Ecto neural progenitor cell (in vitro differentiated cells): ENCODE measurements around the gene NIPAL3.
"Not testable (repeated sequence)": the region's sequence is repeated elsewhere in the genome, so short reads cannot be mapped to it uniquely, and the experiment has no call there.

Source experiments
- DNase-seq: peaks from one replicate; pipeline ENCODE4 v3.0.0-alpha.2; 2018; ENCODE audit warnings: low spot score

NIPAL3 gene

GRCh38 chr1:24425441-24425840, 9.8 kb downstream of the NIPAL3 start:
- DNase-seq = no peak

- DNase-seq = no peak
These were observed 10.3 kb downstream of the NIPAL3 start for GRCh38 chr1:24425922-24426321.

- no peak for DNase-seq
These were observed 11.3 kb downstream of the NIPAL3 start for GRCh38 chr1:24426744-24427544.

- DNase-seq = no peak
These were observed 11.9 kb downstream of the NIPAL3 start for GRCh38 chr1:24427545-24427862.

- no peak for DNase-seq
These were observed 20.3 kb downstream of the NIPAL3 start for GRCh38 chr1:24435782-24436365.

- DNase-seq = no peak
These were observed 22.2 kb downstream of the NIPAL3 start for GRCh38 chr1:24437631-24438396.

DNA sequence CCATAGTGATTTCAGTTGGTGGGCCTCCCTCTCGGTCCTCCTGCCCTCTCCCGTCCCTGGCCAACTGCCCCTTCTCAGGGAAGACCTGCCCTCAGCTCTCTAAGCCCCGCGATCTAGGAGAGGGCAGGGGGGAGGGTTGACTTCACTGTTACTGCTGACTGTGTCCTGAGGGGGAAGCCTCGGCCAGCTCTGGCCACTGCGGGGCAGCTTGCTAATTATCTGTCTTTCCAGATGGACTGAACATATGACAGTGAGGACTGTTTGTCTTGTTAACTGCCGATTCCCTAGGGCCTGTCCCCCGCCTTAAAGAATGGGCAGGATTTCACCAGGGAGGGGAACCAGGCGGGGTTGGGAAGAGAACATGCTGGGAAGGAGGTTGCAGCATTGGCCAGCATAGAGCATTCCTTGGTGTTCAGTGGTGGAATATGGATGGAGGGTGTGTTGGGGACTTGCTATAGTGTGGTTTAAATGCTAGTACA, 22.9 kb downstream of the NIPAL3 start:
- DNase-seq = peak; percentile 60

- DNase-seq = no peak
These were observed 24.8 kb downstream of the NIPAL3 start for GRCh38 chr1:24440436-24440835.

GRCh38 chr1:24441480-24441879, 25.9 kb downstream of the NIPAL3 start:
- DNase-seq = no peak

DNA sequence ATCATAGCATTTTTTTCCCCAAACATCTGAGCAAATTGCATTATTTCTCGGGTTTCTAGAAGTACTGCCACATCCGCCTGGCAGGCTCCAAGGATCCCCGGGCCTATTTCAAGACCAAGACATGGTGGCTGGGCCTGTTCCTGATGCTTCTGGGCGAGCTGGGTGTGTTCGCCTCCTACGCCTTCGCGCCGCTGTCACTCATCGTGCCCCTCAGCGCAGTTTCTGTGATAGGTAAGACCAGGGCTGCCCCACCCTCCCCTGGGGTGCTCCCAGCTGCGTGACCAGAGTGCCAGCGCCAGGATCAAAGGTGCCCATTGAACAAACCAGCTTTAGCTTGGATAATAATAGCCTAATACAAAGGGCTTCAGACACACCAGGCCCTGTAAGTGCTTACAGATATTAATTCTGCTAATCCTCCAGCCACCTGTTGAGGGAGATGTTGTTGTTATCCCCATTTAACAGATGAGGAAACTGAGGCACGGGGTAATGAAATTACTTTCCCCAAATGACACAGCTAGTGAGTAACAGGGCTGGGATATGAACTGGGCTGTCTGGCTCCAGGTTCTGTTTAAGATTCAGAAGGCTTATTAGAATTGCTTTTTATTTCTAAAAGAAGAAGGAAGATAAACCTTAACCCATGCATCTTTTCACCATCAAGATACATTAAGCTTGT, 26.5 kb downstream of the NIPAL3 start:
- DNase-seq = no peak

DNA sequence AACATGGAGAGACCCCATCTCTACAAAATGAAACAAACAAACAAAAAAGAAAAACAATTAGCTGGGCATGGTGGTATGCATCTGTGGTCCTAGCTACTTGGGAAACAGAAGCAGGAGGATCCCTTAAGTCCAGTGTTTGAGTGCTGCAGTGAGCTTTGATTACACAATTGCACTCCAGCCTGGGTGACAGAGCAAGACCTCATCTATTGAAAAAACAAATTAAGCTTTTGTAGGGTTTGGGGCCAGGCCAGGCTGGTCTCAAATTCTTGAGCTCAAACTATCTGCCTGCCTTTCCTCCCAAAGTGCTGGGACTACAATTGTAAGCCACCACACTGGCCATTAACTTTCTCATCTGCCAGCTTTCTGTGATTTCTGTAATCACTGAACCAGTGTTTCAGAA, 27.2 kb downstream of the NIPAL3 start:
- DNase-seq = no peak

DNA sequence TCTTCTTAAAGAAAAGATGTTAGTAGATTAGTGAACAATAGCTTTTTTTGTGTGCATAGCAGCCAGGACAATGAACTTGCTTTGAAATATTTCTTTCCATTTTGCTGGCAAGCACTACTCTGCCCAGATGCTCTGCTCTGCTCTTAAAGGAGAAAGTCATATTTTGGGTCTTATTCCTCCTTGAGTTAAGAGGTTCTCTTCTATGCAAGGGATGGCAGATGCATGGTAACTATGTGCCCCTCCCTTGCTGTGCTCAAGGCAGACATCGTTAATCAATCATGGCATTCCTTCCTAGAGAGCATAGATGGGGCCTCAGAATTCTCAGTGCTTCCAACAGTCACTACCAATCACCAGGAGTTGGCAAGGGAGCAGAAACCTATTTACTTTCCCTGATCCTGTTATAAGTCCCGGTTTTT, 27.6 kb downstream of the NIPAL3 start:
- no peak for DNase-seq

DNA sequence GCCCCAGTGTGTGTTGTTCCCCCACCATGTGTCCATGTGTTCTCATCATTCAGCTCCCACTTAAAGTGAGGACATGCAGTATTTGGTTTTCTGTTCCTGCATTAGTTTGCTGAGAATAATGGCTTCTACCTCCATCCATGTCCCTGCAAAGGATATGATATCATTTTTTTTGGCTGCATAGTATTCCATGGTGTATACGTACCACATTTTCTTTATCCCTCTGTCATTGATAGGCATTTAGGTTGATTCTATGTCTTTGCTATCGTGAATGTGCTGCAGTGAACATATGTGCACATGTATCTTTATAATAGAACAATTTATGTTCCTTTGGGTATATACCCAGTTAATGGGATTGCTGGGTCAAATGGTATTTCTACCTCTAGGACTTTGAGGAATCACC, 30.8 kb downstream of the NIPAL3 start:
- not testable (repeated sequence) for DNase-seq

DNA sequence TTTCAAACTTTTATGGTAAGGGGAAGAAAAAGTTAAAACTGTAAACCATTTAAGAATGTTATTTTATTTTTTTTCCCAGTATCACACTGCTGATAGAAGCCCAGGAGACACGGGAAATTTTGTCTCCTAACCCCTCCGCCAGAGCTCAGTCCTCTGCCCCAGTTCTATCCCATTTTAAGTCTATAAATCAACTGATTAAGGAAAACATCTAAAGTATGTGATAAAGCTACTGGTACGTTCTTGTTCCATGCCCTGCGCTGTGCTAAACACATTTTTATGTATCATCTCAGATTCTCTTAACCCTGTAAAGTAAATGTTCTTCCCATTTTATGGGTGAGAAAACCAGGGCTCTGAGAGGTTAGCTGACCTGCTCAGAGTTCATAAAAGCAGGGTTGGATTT, 34.7 kb downstream of the NIPAL3 start:
- no peak for DNase-seq

DNA sequence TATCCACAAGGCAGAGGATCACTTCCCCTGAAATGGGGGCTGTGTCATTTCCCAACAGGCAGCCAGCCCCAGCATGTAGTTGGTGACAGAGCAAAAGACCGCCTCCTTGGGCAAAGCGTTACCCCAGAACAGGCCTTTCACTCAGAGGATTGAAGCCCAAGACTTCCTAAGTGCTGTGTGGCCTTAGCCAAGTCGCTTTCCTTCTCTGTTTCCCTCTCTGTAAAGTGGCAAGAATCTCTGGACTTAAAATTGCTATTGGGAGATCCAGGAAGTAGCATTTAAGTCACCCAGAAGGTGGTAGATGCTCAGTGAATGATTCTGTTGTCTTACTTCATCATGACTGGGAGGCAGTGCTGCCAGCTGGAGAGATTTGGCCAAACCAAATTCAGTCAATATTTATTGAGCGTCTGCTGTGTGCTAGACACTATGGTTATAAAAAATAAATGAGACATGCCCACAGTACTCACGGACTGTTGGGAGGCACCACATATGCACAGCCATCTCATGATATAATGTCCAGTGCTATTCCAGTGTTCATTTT, 35.3 kb downstream of the NIPAL3 start:
- DNase-seq = no peak

GRCh38 chr1:24451746-24452145, 36.1 kb downstream of the NIPAL3 start:
- no peak for DNase-seq

DNA sequence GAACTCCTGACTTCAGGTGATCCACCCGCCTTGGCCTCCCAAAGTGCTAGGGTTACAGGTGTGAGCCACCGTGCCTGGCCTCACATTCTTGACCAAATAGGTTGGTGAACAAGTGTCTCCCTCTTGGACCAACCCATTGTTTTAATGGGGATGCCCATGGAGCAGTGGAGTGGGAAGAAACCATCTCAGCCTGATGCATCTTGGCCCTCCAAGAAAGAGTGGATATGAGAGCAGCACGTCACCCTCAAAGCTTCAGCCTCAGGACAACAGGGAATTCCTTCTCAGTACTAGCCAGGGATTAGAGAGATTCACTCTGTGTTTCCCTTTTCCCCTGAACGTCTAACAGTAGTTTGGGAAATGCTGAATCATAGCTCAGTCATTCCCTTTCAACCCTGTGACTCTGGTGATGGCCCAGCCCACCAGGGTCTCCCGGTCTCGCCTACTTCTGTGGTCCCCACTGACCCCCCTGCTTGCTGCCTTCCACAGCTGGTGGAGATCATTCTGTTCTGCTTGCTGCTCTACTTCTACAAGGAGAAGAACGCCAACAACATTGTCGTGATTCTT, 37.4 kb downstream of the NIPAL3 start:
- DNase-seq = no peak

DNA sequence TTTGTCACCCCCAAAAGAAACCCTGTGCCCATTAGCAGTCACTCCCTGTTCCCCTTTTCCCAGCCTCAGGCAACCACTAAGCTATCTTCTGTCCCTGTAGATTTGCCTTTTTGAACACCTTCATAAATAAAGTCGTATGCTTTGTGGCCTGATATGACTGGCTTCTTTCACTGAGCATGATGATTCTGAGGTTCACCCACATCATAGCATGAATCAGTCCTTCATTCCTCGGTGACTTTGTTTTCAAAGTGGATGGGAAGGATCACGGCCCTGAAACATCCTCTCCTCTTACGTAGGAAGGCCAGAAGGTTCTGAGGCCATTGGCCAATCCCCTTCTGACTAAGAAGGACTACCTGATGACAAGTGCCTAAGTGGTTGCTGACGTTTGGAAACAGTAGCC, 39.1 kb downstream of the NIPAL3 start:
- DNase-seq = no peak

GRCh38 chr1:24455272-24455671, 39.7 kb downstream of the NIPAL3 start:
- DNase-seq = no peak

GRCh38 chr1:24457866-24458265, 42.3 kb downstream of the NIPAL3 start:
- no peak for DNase-seq

DNA sequence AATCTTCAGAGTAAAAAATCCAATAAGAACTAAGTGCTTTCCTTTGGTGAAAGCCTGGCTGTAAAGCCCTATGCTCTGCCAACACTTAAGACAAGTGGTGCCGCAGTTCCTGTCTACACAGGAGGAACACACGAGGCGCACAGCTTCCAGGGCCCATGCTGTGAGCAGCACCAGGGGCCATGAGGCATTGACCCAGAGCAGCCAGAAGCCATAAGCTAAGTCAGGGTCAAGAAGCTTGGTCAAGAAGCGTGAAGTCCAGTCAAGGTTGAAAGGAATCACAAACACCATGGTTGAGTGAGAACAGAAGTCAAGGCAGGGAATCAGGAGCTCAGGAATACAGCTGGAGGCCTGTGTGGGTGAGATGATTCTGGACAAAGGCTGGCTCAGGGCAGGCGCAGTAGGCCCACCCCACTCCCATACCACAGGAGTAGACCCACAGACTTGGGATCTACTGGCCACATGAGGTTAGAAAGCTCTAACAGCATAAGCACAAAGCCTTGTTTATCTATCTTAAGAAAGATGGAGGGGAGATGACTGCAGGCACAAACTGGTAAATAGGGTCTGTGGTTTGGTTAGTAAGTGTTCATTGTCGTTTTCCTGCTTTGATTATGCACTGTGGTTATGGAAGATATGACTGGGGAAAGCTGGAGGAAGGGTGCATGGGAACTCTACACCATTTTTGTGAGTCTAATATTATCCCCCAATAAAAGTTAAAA, 44.1 kb downstream of the NIPAL3 start:
- DNase-seq = no peak
